AG04450 (cell line): Measurements from ENCODE around the gene HOXC5. TPM values are rescaled to one million over a fixed set of nuclear protein-coding genes. Genes with fewer than 3 reads are reported as not detected.

Experiments
- CTCF ChIA-PET: fragments of 300-600, 350-600 bp; formaldehyde crosslinking; extraction: SDS; loops from one replicate; lab custom pipeline; 2022; ENCODE audit warnings: antibody characterized with exemption, inconsistent platforms; lab: Charles Lee
- POLR2A ChIA-PET: fragments of 350-600 bp; formaldehyde crosslinking; extraction: SDS; loops from one replicate; lab custom pipeline; 2021; ENCODE audit warnings: antibody characterized with exemption, inconsistent platforms; lab: Yijun Ruan, JAX
- DNase-seq: peaks from one replicate; pipeline ENCODE4 v3.0.0-alpha.2; 2011; ENCODE audit warnings: low read depth, low spot score
- H3K27ac ChIP-seq: one replicate; pipeline ENCODE4 v1.5.1; 2012; ENCODE audit warnings: low read depth, low read length, control low read depth
- H3K27me3 ChIP-seq: one replicate; pipeline ENCODE4 v1.6.0; 2012; ENCODE audit warnings: low read length; ENCODE audit not compliant: control insufficient read depth, insufficient read depth
- H3K4me3 ChIP-seq: 2 replicates; pipeline ENCODE4 v1.5.1; 2011; ENCODE audit warnings: mild to moderate bottlenecking, low read depth, low read length, control low read depth
- H3K9me3 ChIP-seq: 2 replicates; pipeline ENCODE4 v1.5.1; 2012; ENCODE audit warnings: low read length; ENCODE audit not compliant: control insufficient read depth, insufficient read depth
- CTCF ChIP-seq: IDR thresholded peaks from 2 replicates; pipeline ENCODE4 v1.5.1; 2011; ENCODE audit warnings: low read depth, low read length, control low read depth, inconsistent platforms
- polyA plus RNA-seq: library from polyadenylated mRNA; depleted of rRNA; stranded (reverse); fragments of >200 nt; gene quantifications from 2 replicates; pipeline ENCODE4 v1.2.3, GENCODE V29; 2011

HOXC5 gene
- polyA plus RNA-seq, 1 experiment, result not detected

DNA sequence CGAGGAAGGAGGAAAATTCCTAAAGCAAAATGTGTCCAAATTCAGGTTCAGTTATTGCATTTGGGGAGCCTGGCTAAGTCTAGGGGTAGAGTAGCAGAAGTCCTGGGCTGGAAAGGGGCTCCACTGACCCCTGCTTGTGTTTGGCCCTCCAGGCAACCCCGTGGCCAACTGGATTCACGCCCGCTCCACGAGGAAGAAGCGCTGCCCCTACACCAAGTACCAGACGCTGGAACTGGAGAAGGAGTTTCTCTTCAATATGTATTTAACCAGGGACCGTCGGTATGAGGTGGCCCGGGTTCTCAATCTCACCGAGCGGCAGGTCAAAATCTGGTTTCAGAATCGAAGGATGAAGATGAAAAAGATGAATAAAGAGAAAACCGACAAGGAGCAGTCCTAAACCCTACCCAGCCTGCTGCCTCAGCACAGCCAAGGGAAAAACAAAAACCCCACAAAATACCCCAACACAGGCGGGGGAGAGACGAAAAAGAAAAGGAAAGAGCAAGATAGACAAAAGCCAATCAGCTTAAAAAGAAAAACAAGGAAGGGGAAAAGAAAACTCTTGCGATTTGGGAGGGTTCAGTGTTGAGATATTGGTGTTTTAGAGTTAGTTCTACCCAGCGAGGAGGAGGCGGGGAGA lies 30.5 kb upstream of the HOXC5 start:
- DNase-seq, result no peak
- POLR2A ChIA-PET, result no interaction called here
- no peak for TF ChIP-seq CTCF
- CTCF ChIA-PET, result interaction anchor here (1.0 to 7.8 kb wide), 4 partner anchors 199 to 214 kb away, joined by 3 to 107 read pairs (median 6); no protein-coding TSS in a partner anchor
- H3K27me3 ChIP-seq, result peaks cover 97% of the 10 kb centered on the region
- peaks cover 5% of the 10 kb centered on the region; the same call in 1 of the 2 replicates for H3K9me3 ChIP-seq
- no peak overlapping the region for H3K27ac ChIP-seq
- no peak overlapping the region for H3K4me3 ChIP-seq

GRCh38 chr12:54002915-54003389 lies 29.9 kb upstream of the HOXC5 start:
- Histone ChIP-seq H3K9me3 (peaks cover 5% of the 10 kb centered on the region; the same call in 1 of the 2 replicates), H3K27me3 (peaks cover 97% of the 10 kb centered on the region), H3K4me3 (no peak overlapping the region), H3K27ac (no peak overlapping the region)
- ChIA-PET CTCF (interaction anchor here (0.7 to 7.8 kb wide), 4 partner anchors 198 to 238 kb away, joined by 3 to 107 read pairs (median 6); no protein-coding TSS in a partner anchor), POLR2A (no interaction called here)
- TF ChIP-seq CTCF, result no peak
- no peak for DNase-seq

DNA sequence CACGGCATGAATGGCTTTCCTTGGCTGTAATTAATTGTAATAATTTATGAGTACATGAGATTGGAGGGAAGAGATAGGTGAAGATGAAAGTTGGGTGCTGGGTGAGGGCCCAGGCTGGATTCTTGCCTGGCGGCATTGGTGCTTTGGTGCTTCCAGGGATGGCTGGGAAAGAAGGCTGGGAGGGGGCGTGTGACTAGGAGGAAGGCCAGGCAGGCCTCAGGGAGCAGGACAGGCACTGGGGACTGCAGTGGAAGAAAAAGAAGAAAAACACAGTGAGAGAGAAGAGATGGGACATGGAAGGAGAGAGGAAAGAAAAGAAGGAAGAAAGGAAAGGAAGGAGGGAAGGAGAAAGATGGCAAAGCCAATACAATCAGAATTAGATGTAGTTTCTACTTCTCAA lies 29.2 kb upstream of the HOXC5 start:
- ChIA-PET POLR2A (no interaction called here), CTCF (interaction anchor here (0.7 to 7.8 kb wide), 4 partner anchors 196 to 239 kb away, joined by 3 to 163 read pairs (median 56); no protein-coding TSS in a partner anchor)
- peaks cover 5% of the 10 kb centered on the region; the same call in 1 of the 2 replicates for H3K9me3 ChIP-seq
- H3K27me3 ChIP-seq, result peaks cover 96% of the 10 kb centered on the region
- H3K27ac ChIP-seq, result no peak overlapping the region
- TF ChIP-seq CTCF, result no peak
- H3K4me3 ChIP-seq, result no peak overlapping the region
- DNase-seq, result no peak

DNA sequence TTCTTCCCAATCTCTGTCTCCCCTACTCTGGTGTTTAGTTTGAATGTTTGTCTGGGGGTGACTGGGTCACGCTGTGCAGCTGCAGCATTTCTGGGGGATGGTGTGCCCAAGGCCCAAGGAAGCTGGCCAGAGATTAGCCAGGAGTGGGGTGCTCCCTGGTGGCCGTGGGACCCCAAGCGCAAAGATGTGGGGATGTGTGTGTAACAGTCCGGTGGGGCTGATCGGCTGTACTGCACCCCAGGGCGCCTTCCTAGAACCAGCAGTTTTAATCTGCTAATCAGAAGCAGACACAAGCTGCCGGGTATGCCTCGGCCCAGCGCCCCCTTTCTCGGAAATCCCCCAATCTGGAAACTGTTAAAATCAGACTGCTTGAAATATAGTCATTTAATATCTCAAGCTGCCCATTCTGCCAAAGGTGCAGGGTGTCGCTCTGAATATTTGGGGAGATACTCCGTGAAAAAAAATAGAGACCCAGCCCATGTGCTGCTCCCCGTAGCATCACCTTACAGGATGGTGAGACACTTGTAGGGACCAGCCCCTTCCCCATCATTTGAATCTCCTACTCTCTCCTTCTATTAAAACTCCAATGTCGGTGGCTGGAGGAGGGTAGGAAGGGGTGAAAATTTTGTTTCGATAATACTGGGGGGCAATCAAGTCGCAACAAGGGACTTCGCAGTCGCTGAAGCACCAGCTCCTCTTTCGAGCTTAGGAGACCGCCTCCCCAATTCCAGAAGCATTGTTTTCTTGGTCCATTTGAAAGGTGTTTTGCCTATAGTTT lies 28.6 kb upstream of the HOXC5 start:
- ChIA-PET CTCF (interaction anchor here (0.8 to 7.8 kb wide), 5 partner anchors 9 to 235 kb away, joined by 3 to 163 read pairs (median 4); no protein-coding TSS in a partner anchor), POLR2A (no interaction called here)
- no peak for DNase-seq
- Histone ChIP-seq H3K4me3 (no peak overlapping the region), H3K27me3 (peaks cover 93% of the 10 kb centered on the region), H3K27ac (no peak overlapping the region), H3K9me3 (peaks cover 7% of the 10 kb centered on the region; the same call in 1 of the 2 replicates)
- 0 out of 2 replicates have a peak, but pooled peaks have one; percentile 15 for TF ChIP-seq CTCF
